C4-2B (cell line): Measurements from ENCODE around the gene CCDC138.

Experiments used
- ZFX ChIP-seq: fragments of 450-650 bp; IDR thresholded peaks from 2 replicates; pipeline ENCODE4 v1.6.1; 2017
- TF ChIP-seq, protein P1 (sequence below): fragments of 450-650 bp; conservative IDR thresholded peaks from 2 replicates; pipeline ENCODE4 v1.5.1; 2017; ENCODE audit warnings: mild to moderate bottlenecking

DNA sequence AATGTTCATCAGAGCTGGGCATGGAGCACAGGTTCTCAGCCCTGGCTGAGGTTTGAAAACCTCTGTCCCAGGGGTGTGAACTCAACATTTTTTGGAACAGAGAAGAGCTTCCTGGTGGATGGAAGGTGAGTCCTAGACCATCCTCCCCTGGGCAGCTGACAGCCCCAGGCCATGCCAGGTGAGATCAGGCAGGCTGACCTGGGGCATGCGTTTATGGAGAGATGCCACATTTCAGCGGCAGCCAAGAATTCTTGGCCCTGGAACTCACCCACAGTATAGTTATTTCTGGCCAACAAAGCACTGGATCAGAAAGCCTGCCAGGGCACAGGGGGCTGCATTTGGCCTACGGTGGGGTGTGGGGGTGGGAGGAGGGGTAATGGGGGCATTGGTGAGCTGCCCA lies 118.6 kb downstream of the CCDC138 start:
- TF ChIP-seq, protein P1, sequence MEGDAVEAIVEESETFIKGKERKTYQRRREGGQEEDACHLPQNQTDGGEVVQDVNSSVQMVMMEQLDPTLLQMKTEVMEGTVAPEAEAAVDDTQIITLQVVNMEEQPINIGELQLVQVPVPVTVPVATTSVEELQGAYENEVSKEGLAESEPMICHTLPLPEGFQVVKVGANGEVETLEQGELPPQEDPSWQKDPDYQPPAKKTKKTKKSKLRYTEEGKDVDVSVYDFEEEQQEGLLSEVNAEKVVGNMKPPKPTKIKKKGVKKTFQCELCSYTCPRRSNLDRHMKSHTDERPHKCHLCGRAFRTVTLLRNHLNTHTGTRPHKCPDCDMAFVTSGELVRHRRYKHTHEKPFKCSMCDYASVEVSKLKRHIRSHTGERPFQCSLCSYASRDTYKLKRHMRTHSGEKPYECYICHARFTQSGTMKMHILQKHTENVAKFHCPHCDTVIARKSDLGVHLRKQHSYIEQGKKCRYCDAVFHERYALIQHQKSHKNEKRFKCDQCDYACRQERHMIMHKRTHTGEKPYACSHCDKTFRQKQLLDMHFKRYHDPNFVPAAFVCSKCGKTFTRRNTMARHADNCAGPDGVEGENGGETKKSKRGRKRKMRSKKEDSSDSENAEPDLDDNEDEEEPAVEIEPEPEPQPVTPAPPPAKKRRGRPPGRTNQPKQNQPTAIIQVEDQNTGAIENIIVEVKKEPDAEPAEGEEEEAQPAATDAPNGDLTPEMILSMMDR = no peak
- no peak for TF ChIP-seq ZFX
